ENCODE data around the gene ADGRG3. TPM values are rescaled to one million over a fixed set of nuclear protein-coding genes. Genes with fewer than 3 reads are reported as not detected.

Gene ADGRG3
- polyA plus RNA-seq, 1 donor (not counting 4 experiments of a cell fraction or from before 2014, with no cell fraction given): not detected

- TF ChIP-seq CTCF (optimal IDR thresholded peaks at IDR 0.05 in 1 of 3, IDR thresholded peaks at IDR 0.05 in 1 of 3, conservative IDR thresholded peaks at IDR 0.05 in 1 of 3; ENCODE audit: extremely low read depth in 1 of 3, insufficient read depth in 2 of 3, low read length in 3 of 3) (no peak), EZH2 (IDR thresholded peaks at IDR 0.05; ENCODE audit: low read length) (no peak)
- no peaks in the 10 kb centered on the region for H3K9me3 ChIP-seq (ENCODE audit: control insufficient read depth, low read depth, low read length)
- no peak overlapping the region for H3K27ac ChIP-seq (ENCODE audit: control insufficient read depth, insufficient read depth, low read length)
- H3K79me2 ChIP-seq (ENCODE audit: control insufficient read depth, insufficient read depth, low read length): peaks cover 34% of the 10 kb centered on the region
- no peak for DNase-seq (ENCODE audit: low read depth, low spot score)
- H2AFZ ChIP-seq (ENCODE audit: control insufficient read depth, low read length): no peak overlapping the region
- FAIRE-seq: no peak
- peaks cover 17% of the 10 kb centered on the region for H4K20me1 ChIP-seq (ENCODE audit: control insufficient read depth, extremely low read depth, insufficient read depth, low read length)
- peaks cover 36% of the 10 kb centered on the region for H3K4me1 ChIP-seq (ENCODE audit: control insufficient read depth, extremely low read depth, insufficient read depth, low read length)
- dilution Hi-C loops (cut with MboI; ENCODE audit: extremely low pct_ligation_motif_present, low sequenced_read_pairs): no loop called here
- peaks cover 4% of the 10 kb centered on the region for H3K9me1 ChIP-seq (ENCODE audit: control insufficient read depth, extremely low read depth, insufficient read depth, low read length)
- H3K27me3 ChIP-seq (ENCODE audit: control insufficient read depth, extremely low read depth, insufficient read depth, low read length): no peaks in the 10 kb centered on the region
- no peak overlapping the region for H3K9ac ChIP-seq (ENCODE audit: control insufficient read depth, extremely low read depth, insufficient read depth, low read length)
- no peak overlapping the region for H3K4me2 ChIP-seq (ENCODE audit: control insufficient read depth, extremely low read depth, insufficient read depth, low read depth, low read length)
- H3K4me3 ChIP-seq (ENCODE audit: control insufficient read depth in 2 of 3, extremely low read depth in 1 of 3, insufficient read depth in 2 of 3, low read depth in 1 of 3, low read length in 3 of 3): no peak overlapping the region
- peaks cover 9% of the 10 kb centered on the region in 2 experiments for H3K36me3 ChIP-seq (ENCODE audit: control insufficient read depth in 2 of 2, extremely low read depth in 1 of 2, insufficient read depth in 2 of 2, low read length in 2 of 2)
Measured at GRCh38 chr16:57632568-57632967, 35.5 kb upstream of the ADGRG3 start.

DNA sequence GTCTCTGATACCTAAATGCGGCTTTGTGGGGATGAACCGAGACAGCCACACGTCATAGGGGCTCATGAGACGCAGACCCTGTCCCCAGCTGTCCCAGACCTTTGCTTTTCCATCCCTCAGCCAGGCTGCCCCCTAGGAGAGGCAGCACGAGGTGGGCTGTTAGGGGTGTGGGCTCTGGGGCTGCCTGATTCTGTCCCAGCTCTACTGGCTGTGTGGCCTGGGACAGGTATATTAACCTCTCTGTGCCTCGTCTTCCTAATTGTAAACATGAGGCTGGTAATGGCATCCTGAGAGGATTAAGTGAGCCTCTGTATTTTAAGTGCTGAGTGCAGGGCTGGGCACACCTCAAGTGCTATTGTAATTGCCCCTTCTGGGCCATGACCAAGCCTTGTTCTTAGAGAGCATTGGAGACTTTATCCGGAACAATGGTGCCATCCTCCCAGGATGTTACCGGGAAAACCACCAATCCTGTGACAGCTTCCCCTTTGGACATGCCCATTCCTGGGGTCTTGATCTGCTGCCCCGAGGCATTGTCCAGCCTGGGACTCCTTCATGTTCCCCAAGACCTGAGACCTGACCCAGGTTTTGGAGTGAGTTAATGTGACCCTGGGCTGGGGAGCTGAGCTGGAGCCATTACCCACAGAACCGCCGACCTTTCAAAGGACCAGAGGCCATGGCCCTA lies 34.6 kb upstream of the ADGRG3 start:
- H3K79me2 ChIP-seq (ENCODE audit: control insufficient read depth, insufficient read depth, low read length): peaks cover 34% of the 10 kb centered on the region
- H3K4me1 ChIP-seq (ENCODE audit: control insufficient read depth, extremely low read depth, insufficient read depth, low read length): peaks cover 27% of the 10 kb centered on the region
- dilution Hi-C loops (cut with MboI; ENCODE audit: extremely low pct_ligation_motif_present, low sequenced_read_pairs): no loop called here
- peaks cover 17% of the 10 kb centered on the region for H4K20me1 ChIP-seq (ENCODE audit: control insufficient read depth, extremely low read depth, insufficient read depth, low read length)
- TF ChIP-seq CTCF (optimal IDR thresholded peaks at IDR 0.05 in 1 of 3, IDR thresholded peaks at IDR 0.05 in 1 of 3, conservative IDR thresholded peaks at IDR 0.05 in 1 of 3; ENCODE audit: extremely low read depth in 1 of 3, insufficient read depth in 2 of 3, low read length in 3 of 3): no peak
- no peak for TF ChIP-seq EZH2 (IDR thresholded peaks at IDR 0.05; ENCODE audit: low read length)
- peaks cover 8% of the 10 kb centered on the region in 2 experiments for H3K36me3 ChIP-seq (ENCODE audit: control insufficient read depth in 2 of 2, extremely low read depth in 1 of 2, insufficient read depth in 2 of 2, low read length in 2 of 2)
- H3K4me2 ChIP-seq (ENCODE audit: control insufficient read depth, extremely low read depth, insufficient read depth, low read depth, low read length): no peak overlapping the region
- H3K27me3 ChIP-seq (ENCODE audit: control insufficient read depth, extremely low read depth, insufficient read depth, low read length): no peaks in the 10 kb centered on the region
- H3K9me3 ChIP-seq (ENCODE audit: control insufficient read depth, low read depth, low read length): no peaks in the 10 kb centered on the region
- peaks cover 4% of the 10 kb centered on the region for H3K9me1 ChIP-seq (ENCODE audit: control insufficient read depth, extremely low read depth, insufficient read depth, low read length)
- no peak overlapping the region for H3K9ac ChIP-seq (ENCODE audit: control insufficient read depth, extremely low read depth, insufficient read depth, low read length)
- H3K4me3 ChIP-seq (ENCODE audit: control insufficient read depth in 2 of 3, extremely low read depth in 1 of 3, insufficient read depth in 2 of 3, low read depth in 1 of 3, low read length in 3 of 3): no peak overlapping the region
- H2AFZ ChIP-seq (ENCODE audit: control insufficient read depth, low read length): no peak overlapping the region
- no peak for DNase-seq (ENCODE audit: low read depth, low spot score)
- no peak overlapping the region for H3K27ac ChIP-seq (ENCODE audit: control insufficient read depth, insufficient read depth, low read length)
- no peak for FAIRE-seq
